ENCODE data around the gene SCYL1.

The SCYL1 gene

GRCh38 chr11:65547446-65548125 is 22.7 kb downstream of the SCYL1 start:
- Mint-ChIP-seq H3K36me3 (ENCODE audit: low read depth) (peaks cover 7% of the 10 kb centered on the region), H3K4me3 (no peak overlapping the region), H3K9me3 (no peaks in the 10 kb centered on the region), H3K27me3 (no peaks in the 10 kb centered on the region), H3K4me1 (ENCODE audit: low read depth) (peaks cover 67% of the 10 kb centered on the region), H3K27ac (no peak overlapping the region)

GRCh38 chr11:65548395-65548794 is 23.5 kb downstream of the SCYL1 start:
- H3K27me3 Mint-ChIP-seq, result no peaks in the 10 kb centered on the region
- H3K36me3 Mint-ChIP-seq (ENCODE audit: low read depth), result peaks cover 5% of the 10 kb centered on the region
- H3K4me3 Mint-ChIP-seq, result no peak overlapping the region
- no peaks in the 10 kb centered on the region for H3K9me3 Mint-ChIP-seq
- H3K4me1 Mint-ChIP-seq (ENCODE audit: low read depth), result peaks cover 73% of the 10 kb centered on the region
- H3K27ac Mint-ChIP-seq, result no peak overlapping the region

DNA sequence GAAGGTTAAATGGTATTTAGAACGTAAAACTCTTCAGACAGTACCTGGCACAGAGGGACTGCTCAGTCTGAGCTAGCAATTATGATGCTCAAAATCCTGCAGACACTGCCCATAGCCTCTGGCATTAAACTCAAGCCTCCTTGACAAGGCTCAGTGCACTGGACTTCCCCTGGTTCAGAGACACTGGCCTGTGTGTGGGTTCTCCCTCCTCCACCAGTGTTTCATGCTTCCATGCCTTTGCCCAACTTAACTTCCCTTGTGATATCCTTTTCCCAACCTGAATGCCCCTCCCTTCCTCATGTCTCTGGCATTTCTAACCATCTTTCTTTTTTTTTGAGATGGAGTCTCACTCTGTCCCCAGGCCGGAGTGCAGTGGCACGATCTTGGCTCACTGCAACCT is 24.2 kb downstream of the SCYL1 start:
- H3K9me3 Mint-ChIP-seq, result no peaks in the 10 kb centered on the region
- H3K36me3 Mint-ChIP-seq (ENCODE audit: low read depth), result peaks cover 5% of the 10 kb centered on the region
- peaks cover 74% of the 10 kb centered on the region for H3K4me1 Mint-ChIP-seq (ENCODE audit: low read depth)
- H3K4me3 Mint-ChIP-seq, result no peak overlapping the region
- H3K27me3 Mint-ChIP-seq, result no peaks in the 10 kb centered on the region
- H3K27ac Mint-ChIP-seq, result no peak overlapping the region

- no peaks in the 10 kb centered on the region for H3K9me3 Mint-ChIP-seq
- H3K4me3 Mint-ChIP-seq, result no peak overlapping the region
- no peaks in the 10 kb centered on the region for H3K27me3 Mint-ChIP-seq
- H3K27ac Mint-ChIP-seq, result no peak overlapping the region
- H3K36me3 Mint-ChIP-seq (ENCODE audit: low read depth), result peaks cover 5% of the 10 kb centered on the region
- peaks cover 82% of the 10 kb centered on the region for H3K4me1 Mint-ChIP-seq (ENCODE audit: low read depth)
These were observed 26.9 kb downstream of the SCYL1 start for GRCh38 chr11:65551572-65552387.

- no peaks in the 10 kb centered on the region for H3K9me3 Mint-ChIP-seq
- H3K27ac Mint-ChIP-seq, result no peak overlapping the region
- H3K4me1 Mint-ChIP-seq (ENCODE audit: low read depth), result peaks cover 81% of the 10 kb centered on the region
- no peaks in the 10 kb centered on the region for H3K27me3 Mint-ChIP-seq
- H3K4me3 Mint-ChIP-seq, result no peak overlapping the region
- H3K36me3 Mint-ChIP-seq (ENCODE audit: low read depth), result peaks cover 5% of the 10 kb centered on the region
These were observed 27.6 kb downstream of the SCYL1 start for GRCh38 chr11:65552388-65552951.

DNA sequence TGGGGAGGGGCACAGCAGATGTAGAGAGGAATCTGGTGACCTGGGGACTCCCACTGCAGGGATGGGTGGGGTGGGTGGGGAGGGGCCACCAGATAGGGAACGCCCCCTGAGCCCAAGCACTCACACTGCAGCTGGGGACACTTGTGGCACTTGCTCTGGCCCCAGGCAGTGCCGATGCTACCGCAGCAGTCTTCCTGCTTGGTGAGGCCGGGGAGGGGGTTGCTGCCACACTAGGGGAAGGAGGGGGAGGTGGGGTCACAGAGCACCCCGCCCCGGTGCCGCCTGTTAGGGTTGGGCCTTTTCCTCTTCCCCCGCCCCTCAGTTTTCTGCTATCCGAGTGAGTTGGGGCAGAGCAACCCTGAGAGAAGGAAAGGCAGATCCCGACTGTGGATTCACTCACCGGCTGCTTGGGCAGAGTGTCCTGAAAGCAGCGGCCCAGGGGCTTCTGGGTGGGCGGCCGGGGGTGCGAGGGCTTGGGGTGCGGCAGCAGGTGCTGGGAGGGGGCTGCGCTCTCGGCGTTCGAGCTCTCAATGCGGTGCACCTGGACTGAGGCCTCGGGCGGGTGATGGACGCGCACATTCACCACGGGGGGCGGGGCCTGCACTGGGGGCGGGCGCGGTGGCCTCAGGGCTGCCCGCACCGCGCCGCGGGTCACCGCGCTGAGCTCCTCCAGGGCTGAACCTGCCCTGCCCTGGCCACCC is 28.6 kb downstream of the SCYL1 start:
- H3K4me1 Mint-ChIP-seq (ENCODE audit: low read depth), result peaks cover 72% of the 10 kb centered on the region
- no peaks in the 10 kb centered on the region for H3K27me3 Mint-ChIP-seq
- H3K4me3 Mint-ChIP-seq, result no peak overlapping the region
- H3K27ac Mint-ChIP-seq, result no peak overlapping the region
- H3K36me3 Mint-ChIP-seq (ENCODE audit: low read depth), result peaks cover 5% of the 10 kb centered on the region
- H3K9me3 Mint-ChIP-seq, result no peaks in the 10 kb centered on the region

DNA sequence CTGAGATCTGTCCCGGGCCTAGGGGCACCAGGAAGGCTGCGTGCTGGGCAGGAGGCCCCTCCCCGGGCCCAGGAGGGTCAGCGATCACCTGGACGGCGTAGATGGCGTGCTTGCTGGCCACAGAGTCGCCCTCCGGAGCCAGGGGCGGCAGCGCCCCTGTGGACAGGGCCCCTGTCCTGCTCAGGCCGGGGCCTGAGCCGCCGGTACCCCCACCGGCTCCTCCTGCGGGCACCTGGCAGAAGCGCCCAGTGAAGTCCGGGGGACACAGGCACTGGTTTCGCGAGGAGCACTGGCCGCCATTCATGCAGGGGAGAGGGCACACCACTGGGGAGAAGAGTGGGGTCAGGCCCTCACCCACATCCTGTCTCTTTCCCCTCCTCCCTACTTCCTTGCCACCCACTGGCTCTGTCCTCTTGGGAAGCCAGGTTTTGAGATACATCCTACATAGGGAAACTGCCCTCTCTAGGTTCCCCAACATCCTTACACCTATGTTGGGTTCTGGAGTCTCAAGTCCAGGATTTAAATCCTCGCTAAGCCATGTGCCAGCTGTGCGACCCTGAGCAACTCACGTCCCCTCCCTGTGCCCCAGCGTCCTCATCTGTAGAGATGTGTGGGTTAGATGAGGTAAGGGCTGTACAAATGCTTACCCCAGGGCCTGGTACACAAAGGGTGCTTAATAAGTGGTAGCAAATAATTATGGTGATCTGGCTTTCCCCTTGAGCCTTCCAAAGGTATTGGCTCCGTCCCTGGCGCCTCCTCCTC is 29.4 kb downstream of the SCYL1 start:
- Mint-ChIP-seq H3K4me1 (ENCODE audit: low read depth) (peaks cover 73% of the 10 kb centered on the region), H3K27ac (peak overlapping the region; percentile 85), H3K36me3 (ENCODE audit: low read depth) (peaks cover 5% of the 10 kb centered on the region), H3K9me3 (no peaks in the 10 kb centered on the region), H3K4me3 (peak overlapping the region; percentile 57), H3K27me3 (no peaks in the 10 kb centered on the region)

DNA sequence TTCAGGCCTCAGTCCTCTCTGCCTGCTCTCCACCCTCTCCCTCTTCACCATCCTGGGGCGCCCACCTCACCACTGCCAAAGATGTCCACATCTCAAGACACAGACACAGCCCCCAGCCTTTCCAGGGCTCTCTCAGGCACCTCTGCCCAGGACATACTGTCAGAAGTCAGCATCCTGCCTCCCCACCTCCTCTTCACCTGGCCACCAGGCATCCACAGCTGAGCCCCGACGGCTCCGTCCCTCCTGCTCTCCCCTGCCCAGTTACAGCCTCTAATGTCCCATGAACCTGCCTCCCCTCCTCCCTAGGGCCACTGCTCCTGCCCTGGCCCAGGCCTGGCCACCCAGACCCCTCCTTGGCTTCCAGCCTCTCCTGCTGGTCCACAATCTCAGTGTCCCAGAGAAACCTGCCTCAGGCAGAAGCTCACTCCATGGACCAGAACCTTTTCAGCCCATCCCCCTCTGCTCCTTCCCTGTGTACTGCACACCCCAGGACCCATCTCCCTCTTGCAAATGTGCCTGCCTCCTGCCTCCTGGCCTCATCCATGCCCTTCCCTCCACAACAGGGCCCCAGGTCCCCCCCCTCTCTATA is 30.1 kb downstream of the SCYL1 start:
- H3K27ac Mint-ChIP-seq, result peak overlapping the region; percentile 85
- peaks cover under 1% of the 10 kb centered on the region for H3K36me3 Mint-ChIP-seq (ENCODE audit: low read depth)
- H3K27me3 Mint-ChIP-seq, result no peaks in the 10 kb centered on the region
- no peak overlapping the region for H3K4me3 Mint-ChIP-seq
- peaks cover 73% of the 10 kb centered on the region for H3K4me1 Mint-ChIP-seq (ENCODE audit: low read depth)
- no peaks in the 10 kb centered on the region for H3K9me3 Mint-ChIP-seq

DNA sequence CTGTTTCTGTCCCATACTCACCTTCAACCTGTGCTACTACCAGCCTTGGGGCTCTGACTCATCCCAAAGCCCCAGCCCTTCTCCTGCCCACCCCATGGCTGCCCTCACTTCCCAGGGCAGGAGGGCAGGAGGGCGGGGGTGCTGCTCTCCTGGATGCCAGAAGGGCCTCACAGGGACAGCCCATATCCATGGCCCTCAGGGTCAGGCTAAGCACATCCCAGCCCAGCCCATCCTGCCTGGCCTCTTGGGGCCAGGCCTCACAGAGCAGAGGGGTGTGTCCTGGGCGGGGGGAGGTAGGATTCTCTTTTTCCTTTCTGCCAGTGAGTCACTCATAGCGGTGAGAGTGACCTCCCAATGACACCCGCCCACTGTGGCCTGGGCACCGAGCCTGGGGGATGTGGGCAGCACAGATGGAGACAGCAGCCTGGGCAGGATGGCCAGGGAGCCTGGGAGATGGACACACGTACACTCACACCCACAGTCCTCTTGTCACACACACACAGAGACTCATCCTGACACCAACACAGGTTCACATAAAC is 30.9 kb downstream of the SCYL1 start:
- H3K27me3 Mint-ChIP-seq, result no peaks in the 10 kb centered on the region
- H3K36me3 Mint-ChIP-seq (ENCODE audit: low read depth), result no peaks in the 10 kb centered on the region
- peaks cover 79% of the 10 kb centered on the region for H3K4me1 Mint-ChIP-seq (ENCODE audit: low read depth)
- peak overlapping the region; percentile 78 for H3K27ac Mint-ChIP-seq
- peak overlapping the region; percentile 56 for H3K4me3 Mint-ChIP-seq
- H3K9me3 Mint-ChIP-seq, result no peaks in the 10 kb centered on the region

GRCh38 chr11:65556470-65557279 is 31.8 kb downstream of the SCYL1 start:
- Mint-ChIP-seq H3K9me3 (no peaks in the 10 kb centered on the region), H3K36me3 (ENCODE audit: low read depth) (no peaks in the 10 kb centered on the region), H3K4me3 (peak overlapping the region; percentile 83), H3K27me3 (no peaks in the 10 kb centered on the region), H3K27ac (peak overlapping the region; percentile 89), H3K4me1 (ENCODE audit: low read depth) (peaks cover 76% of the 10 kb centered on the region)

DNA sequence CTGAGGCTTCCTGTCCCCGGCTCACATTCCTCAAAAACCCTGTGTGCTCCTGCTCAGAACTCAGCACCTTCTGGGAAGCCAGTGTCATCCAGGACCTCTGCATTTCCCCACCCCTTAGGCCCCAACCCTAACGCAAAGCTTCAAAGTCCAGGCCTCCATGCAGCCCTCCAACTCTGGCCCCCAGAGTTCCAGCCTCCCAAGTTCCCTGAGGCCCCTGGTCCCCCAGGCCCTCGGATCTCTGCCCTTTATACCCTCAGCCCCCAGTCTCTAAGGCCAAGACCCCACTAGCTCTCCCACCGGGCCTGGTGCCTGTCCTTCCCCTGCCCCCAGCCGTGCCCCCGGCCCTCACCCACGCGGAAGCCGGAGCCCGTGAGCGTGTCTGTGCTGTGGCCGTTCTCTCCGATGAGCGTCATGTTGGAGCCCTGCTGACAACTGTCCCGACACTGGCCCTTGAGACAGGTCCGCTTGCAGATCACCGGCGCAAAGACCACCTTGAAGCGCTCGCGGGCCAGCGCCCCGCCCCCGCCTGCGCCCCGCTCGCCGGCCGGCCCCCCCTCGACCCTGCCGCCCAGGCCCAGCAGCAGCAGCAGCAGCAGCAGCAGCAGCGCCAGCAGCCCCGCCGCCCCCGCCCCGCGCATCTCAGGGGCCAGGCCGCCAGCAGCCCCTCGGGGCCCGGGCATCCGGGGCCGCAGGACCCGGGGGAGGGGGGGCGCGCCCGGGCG is 32.6 kb downstream of the SCYL1 start:
- Mint-ChIP-seq H3K27me3 (no peaks in the 10 kb centered on the region), H3K27ac (peak overlapping the region; percentile 89), H3K4me1 (ENCODE audit: low read depth) (peaks cover 71% of the 10 kb centered on the region)

DNA sequence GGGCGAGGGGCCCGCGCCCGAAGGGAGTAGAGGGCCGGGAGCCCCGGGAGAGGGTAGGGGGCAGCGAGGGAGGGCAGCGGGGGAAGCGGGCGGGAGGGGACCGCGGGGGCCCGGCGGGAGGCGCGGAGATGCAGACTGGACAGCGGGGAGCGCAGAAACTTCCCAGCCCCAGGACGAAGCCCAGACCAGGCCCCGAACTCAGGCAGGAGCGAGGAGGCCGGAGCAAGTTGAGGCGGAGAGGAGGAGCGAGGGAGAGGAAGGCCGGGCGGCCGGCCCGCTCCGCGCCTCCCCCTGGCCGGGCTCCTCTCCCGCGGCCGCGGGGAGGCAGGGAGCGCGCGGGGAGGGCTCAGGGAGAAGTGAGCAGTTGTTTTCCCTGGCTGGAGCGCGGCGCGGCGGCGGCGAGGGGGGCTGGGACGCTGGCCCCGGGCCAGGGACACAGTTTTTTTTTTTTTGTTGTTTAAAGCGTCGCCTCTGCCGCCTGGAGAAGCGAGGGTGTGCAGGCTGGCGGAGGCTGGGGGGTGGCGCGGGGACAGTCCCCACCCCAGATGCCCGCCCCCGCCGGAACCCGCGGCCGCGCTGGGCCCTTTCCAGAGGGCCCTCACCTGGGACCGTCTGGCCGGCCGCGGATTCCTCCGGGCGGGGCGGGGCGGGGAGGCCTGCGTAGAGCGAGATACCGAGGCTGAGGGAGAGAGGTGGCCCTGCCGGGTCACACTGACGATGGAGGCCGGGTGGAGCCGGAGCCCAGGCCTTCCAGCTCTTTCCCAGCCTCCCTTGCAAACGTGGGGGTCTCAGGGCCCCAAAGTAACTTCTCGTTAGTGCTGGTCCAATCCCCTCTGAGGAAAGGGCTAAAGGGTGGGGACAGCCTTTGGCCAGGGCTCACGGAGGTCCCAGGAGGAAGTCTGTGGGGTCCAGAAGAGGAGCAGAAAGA is 33.4 kb downstream of the SCYL1 start, which contains the start of gene LTBP3:
LTBP3 (minus strand) TSS at position 358 of the 928 bp plus-strand sequence. CDS start 400 bp downstream, outside the sequence.
- H3K27me3 Mint-ChIP-seq, result no peaks in the 10 kb centered on the region
- H3K4me1 Mint-ChIP-seq (ENCODE audit: low read depth), result peaks cover 66% of the 10 kb centered on the region
- H3K9me3 Mint-ChIP-seq, result no peaks in the 10 kb centered on the region
- peak within 1 kb of the TSS; percentile 83 for H3K4me3 Mint-ChIP-seq
- H3K36me3 Mint-ChIP-seq (ENCODE audit: low read depth), result no peaks in the 10 kb centered on the region
- peak within 1 kb of the TSS; percentile 89 for H3K27ac Mint-ChIP-seq

More for the DNA sequence above, 32.6 kb downstream of the SCYL1 start:
- Mint-ChIP-seq H3K36me3 (ENCODE audit: low read depth) (no peaks in the 10 kb centered on the region), H3K9me3 (no peaks in the 10 kb centered on the region), H3K4me3 (peak overlapping the region; percentile 83)

Data from stimulated activated naive CD8-positive, alpha-beta T cell treated with anti-CD3 and anti-CD28 coated beads, Interleukin-15, Interleukin-2, amounts not matched to agents 100 ng/mL and 50 ng/mL, for 24 hours (primary cell).